ENCODE results near the gene TTC5.
"Not testable (repeated sequence)": the region's sequence is repeated elsewhere in the genome, so short reads cannot be mapped to it uniquely, and the experiment has no call there.

TTC5 gene

GRCh38 chr14:20278414-20278813, 27.3 kb downstream of the TTC5 start:
- Histone ChIP-seq H3K9me3 (replicated peaks; ENCODE audit: insufficient read depth, low read length) (no peaks in the 10 kb centered on the region), H3F3A (ENCODE audit: insufficient read depth, low read length) (no peaks in the 10 kb centered on the region), H3K27ac (ENCODE audit: low read length) (no peak overlapping the region), H3K4me1 (ENCODE audit: low read length) (no peaks in the 10 kb centered on the region), H3K36me3 (replicated peaks; ENCODE audit: insufficient read depth, low read length) (no peaks in the 10 kb centered on the region), H3K9me2 (replicated peaks; ENCODE audit: insufficient read depth, low read length) (no peaks in the 10 kb centered on the region), H3K27me3 (replicated peaks; ENCODE audit: insufficient read depth, low read length) (no peaks in the 10 kb centered on the region), H3K4me2 (ENCODE audit: low read depth, low read length) (no peak overlapping the region), H3K4me3 (ENCODE audit: low read length) (no peak overlapping the region), H4K20me1 (ENCODE audit: insufficient read depth, low read length) (no peaks in the 10 kb centered on the region), H3K79me2 (ENCODE audit: low read length) (no peaks in the 10 kb centered on the region), H2AFZ (ENCODE audit: low read length) (no peak overlapping the region), H3K9ac (ENCODE audit: low read length) (no peak overlapping the region)
- DNase-seq, result no peak
- TF ChIP-seq CTCF (IDR thresholded peaks at IDR 0.05; ENCODE audit: low read length) (no peak), EZH2phosphoT487 (IDR thresholded peaks at IDR 0.05; ENCODE audit: low read length) (no peak), EZH2 (optimal IDR thresholded peaks at IDR 0.05; ENCODE audit: low read depth, low read length) (no peak)

GRCh38 chr14:20277409-20277808, 28.3 kb downstream of the TTC5 start:
- H3K27me3 ChIP-seq (replicated peaks; ENCODE audit: insufficient read depth, low read length), result no peaks in the 10 kb centered on the region
- H3F3A ChIP-seq (ENCODE audit: insufficient read depth, low read length), result no peaks in the 10 kb centered on the region
- no peak overlapping the region for H3K4me3 ChIP-seq (ENCODE audit: low read length)
- H3K9me2 ChIP-seq (replicated peaks; ENCODE audit: insufficient read depth, low read length), result no peaks in the 10 kb centered on the region
- no peak overlapping the region for H2AFZ ChIP-seq (ENCODE audit: low read length)
- no peak overlapping the region for H3K27ac ChIP-seq (ENCODE audit: low read length)
- no peak overlapping the region for H3K9ac ChIP-seq (ENCODE audit: low read length)
- H4K20me1 ChIP-seq (ENCODE audit: insufficient read depth, low read length), result no peaks in the 10 kb centered on the region
- DNase-seq, result no peak
- no peaks in the 10 kb centered on the region for H3K79me2 ChIP-seq (ENCODE audit: low read length)
- no peaks in the 10 kb centered on the region for H3K4me1 ChIP-seq (ENCODE audit: low read length)
- no peaks in the 10 kb centered on the region for H3K36me3 ChIP-seq (replicated peaks; ENCODE audit: insufficient read depth, low read length)
- no peak overlapping the region for H3K4me2 ChIP-seq (ENCODE audit: low read depth, low read length)
- TF ChIP-seq EZH2 (optimal IDR thresholded peaks at IDR 0.05; ENCODE audit: low read depth, low read length) (no peak), EZH2phosphoT487 (IDR thresholded peaks at IDR 0.05; ENCODE audit: low read length) (no peak), CTCF (IDR thresholded peaks at IDR 0.05; ENCODE audit: low read length) (no peak)
- H3K9me3 ChIP-seq (replicated peaks; ENCODE audit: insufficient read depth, low read length), result no peaks in the 10 kb centered on the region

- Histone ChIP-seq H3K9me2 (replicated peaks; ENCODE audit: insufficient read depth, low read length) (no peaks in the 10 kb centered on the region), H3K27ac (ENCODE audit: low read length) (no peak overlapping the region), H3K27me3 (replicated peaks; ENCODE audit: insufficient read depth, low read length) (no peaks in the 10 kb centered on the region), H3K4me3 (ENCODE audit: low read length) (no peak overlapping the region), H3K4me2 (ENCODE audit: low read depth, low read length) (no peak overlapping the region), H3K9ac (ENCODE audit: low read length) (no peak overlapping the region), H4K20me1 (ENCODE audit: insufficient read depth, low read length) (no peaks in the 10 kb centered on the region), H3K79me2 (ENCODE audit: low read length) (no peaks in the 10 kb centered on the region), H3K4me1 (ENCODE audit: low read length) (no peaks in the 10 kb centered on the region), H3K9me3 (replicated peaks; ENCODE audit: insufficient read depth, low read length) (no peaks in the 10 kb centered on the region), H3K36me3 (replicated peaks; ENCODE audit: insufficient read depth, low read length) (no peaks in the 10 kb centered on the region), H3F3A (ENCODE audit: insufficient read depth, low read length) (no peaks in the 10 kb centered on the region), H2AFZ (ENCODE audit: low read length) (no peak overlapping the region)
- DNase-seq, result no peak
- TF ChIP-seq EZH2phosphoT487 (IDR thresholded peaks at IDR 0.05; ENCODE audit: low read length) (no peak), CTCF (IDR thresholded peaks at IDR 0.05; ENCODE audit: low read length) (no peak), EZH2 (optimal IDR thresholded peaks at IDR 0.05; ENCODE audit: low read depth, low read length) (no peak)
Measured at GRCh38 chr14:20274062-20274461, 31.7 kb downstream of the TTC5 start.

- not testable (repeated sequence) for H3K4me3 ChIP-seq (ENCODE audit: low read length); H3K4me1 ChIP-seq (ENCODE audit: low read length); H3K9me3 ChIP-seq (replicated peaks; ENCODE audit: insufficient read depth, low read length); H3K9ac ChIP-seq (ENCODE audit: low read length); H3F3A ChIP-seq (ENCODE audit: insufficient read depth, low read length); H3K27ac ChIP-seq (ENCODE audit: low read length); H4K20me1 ChIP-seq (ENCODE audit: insufficient read depth, low read length); H3K9me2 ChIP-seq (replicated peaks; ENCODE audit: insufficient read depth, low read length); H3K27me3 ChIP-seq (replicated peaks; ENCODE audit: insufficient read depth, low read length); H3K36me3 ChIP-seq (replicated peaks; ENCODE audit: insufficient read depth, low read length); H3K79me2 ChIP-seq (ENCODE audit: low read length); H3K4me2 ChIP-seq (ENCODE audit: low read depth, low read length); H2AFZ ChIP-seq (ENCODE audit: low read length); DNase-seq
Measured at GRCh38 chr14:20264361-20264760, 41.4 kb downstream of the TTC5 start.

All from MM.1S (cell line).